IMR-90 (cell line): ENCODE results near the gene C1GALT1C1.

Experiments
- BHLHE40 ChIP-seq: fragments of 150-350 bp; IDR thresholded peaks from 2 replicates; pipeline ENCODE4 v1.6.1; 2016; ENCODE audit warnings: mild to moderate bottlenecking, low read depth, low read length
- CEBPB ChIP-seq: IDR thresholded peaks from 2 replicates; pipeline ENCODE4 v1.6.1; 2012; ENCODE audit warnings: low read depth, low read length, improper control_type of control experiment
- CHD1 ChIP-seq: IDR thresholded peaks from 2 replicates; pipeline ENCODE4 v1.6.1; 2012; ENCODE audit warnings: low read depth, low read length, improper control_type of control experiment
- MAFK ChIP-seq: IDR thresholded peaks from 2 replicates; pipeline ENCODE4 v1.6.1; 2012; ENCODE audit warnings: low read depth, low read length, improper control_type of control experiment
- POLR2A ChIP-seq: IDR thresholded peaks from 2 replicates; pipeline ENCODE4 v1.6.1; 2012; ENCODE audit warnings: mild to moderate bottlenecking, low read depth, low read length
- RAD21 ChIP-seq: IDR thresholded peaks from 2 replicates; pipeline ENCODE4 v1.6.1; 2012; ENCODE audit warnings: low read length, improper control_type of control experiment
- RCOR1 ChIP-seq: IDR thresholded peaks from 2 replicates; pipeline ENCODE4 v1.6.1; 2012; ENCODE audit warnings: mild to moderate bottlenecking, low read length, improper control_type of control experiment; ENCODE audit not compliant: insufficient replicate concordance
- RFX5 ChIP-seq: IDR thresholded peaks from 2 replicates; pipeline ENCODE4 v1.8.0; 2012; ENCODE audit warnings: low read depth, mild to moderate bottlenecking, low read length, moderate library complexity
- USF2 ChIP-seq: fragments of 150-350 bp; IDR thresholded peaks from 2 replicates; pipeline ENCODE4 v1.6.1; 2017; ENCODE audit warnings: mild to moderate bottlenecking, antibody characterized with exemption, low read length, low read depth
- TF ChIP-seq, protein P1 (sequence below): conservative IDR thresholded peaks from 2 replicates; pipeline ENCODE4 v1.5.1; 2012; ENCODE audit warnings: mild to moderate bottlenecking, low read depth, low read length, improper control_type of control experiment
- TF ChIP-seq, protein P2 (sequence below): fragments of 150-350 bp; IDR thresholded peaks from 2 replicates; pipeline ENCODE4 v1.6.1; 2016; ENCODE audit warnings: low read depth, mild to moderate bottlenecking, low read length, moderate library complexity, borderline replicate concordance

- no peak for TF ChIP-seq RCOR1
- TF ChIP-seq, protein P1, sequence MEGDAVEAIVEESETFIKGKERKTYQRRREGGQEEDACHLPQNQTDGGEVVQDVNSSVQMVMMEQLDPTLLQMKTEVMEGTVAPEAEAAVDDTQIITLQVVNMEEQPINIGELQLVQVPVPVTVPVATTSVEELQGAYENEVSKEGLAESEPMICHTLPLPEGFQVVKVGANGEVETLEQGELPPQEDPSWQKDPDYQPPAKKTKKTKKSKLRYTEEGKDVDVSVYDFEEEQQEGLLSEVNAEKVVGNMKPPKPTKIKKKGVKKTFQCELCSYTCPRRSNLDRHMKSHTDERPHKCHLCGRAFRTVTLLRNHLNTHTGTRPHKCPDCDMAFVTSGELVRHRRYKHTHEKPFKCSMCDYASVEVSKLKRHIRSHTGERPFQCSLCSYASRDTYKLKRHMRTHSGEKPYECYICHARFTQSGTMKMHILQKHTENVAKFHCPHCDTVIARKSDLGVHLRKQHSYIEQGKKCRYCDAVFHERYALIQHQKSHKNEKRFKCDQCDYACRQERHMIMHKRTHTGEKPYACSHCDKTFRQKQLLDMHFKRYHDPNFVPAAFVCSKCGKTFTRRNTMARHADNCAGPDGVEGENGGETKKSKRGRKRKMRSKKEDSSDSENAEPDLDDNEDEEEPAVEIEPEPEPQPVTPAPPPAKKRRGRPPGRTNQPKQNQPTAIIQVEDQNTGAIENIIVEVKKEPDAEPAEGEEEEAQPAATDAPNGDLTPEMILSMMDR, result no peak
- TF ChIP-seq BHLHE40, result no peak
- no peak for TF ChIP-seq POLR2A
- TF ChIP-seq CEBPB, result peak; percentile 50; the same call in 1 of the 2 replicates
- TF ChIP-seq USF2, result no peak
- no peak for TF ChIP-seq CHD1
- no peak for TF ChIP-seq MAFK
- TF ChIP-seq, protein P2, sequence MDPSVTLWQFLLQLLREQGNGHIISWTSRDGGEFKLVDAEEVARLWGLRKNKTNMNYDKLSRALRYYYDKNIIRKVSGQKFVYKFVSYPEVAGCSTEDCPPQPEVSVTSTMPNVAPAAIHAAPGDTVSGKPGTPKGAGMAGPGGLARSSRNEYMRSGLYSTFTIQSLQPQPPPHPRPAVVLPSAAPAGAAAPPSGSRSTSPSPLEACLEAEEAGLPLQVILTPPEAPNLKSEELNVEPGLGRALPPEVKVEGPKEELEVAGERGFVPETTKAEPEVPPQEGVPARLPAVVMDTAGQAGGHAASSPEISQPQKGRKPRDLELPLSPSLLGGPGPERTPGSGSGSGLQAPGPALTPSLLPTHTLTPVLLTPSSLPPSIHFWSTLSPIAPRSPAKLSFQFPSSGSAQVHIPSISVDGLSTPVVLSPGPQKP, result no peak
- TF ChIP-seq RAD21, result no peak
- TF ChIP-seq RFX5, result no peak
These were observed 25.5 kb downstream of the C1GALT1C1 start for GRCh38 chrX:120604361-120604782.
